Psoas muscle (tissue), 8 donors: ENCODE data around the gene TARBP1. TPM values are rescaled to one million over a fixed set of nuclear protein-coding genes. Genes with fewer than 3 reads are reported as not detected.

Experiments used
- ATAC-seq, 4 donors: fragments of 200-7000 bp; cut with Tn5 transposase; one replicate each; pipeline ENCODE4 v1.9.1; 2020; ENCODE audit warnings: moderate library complexity in 3 of 4, mild to moderate bottlenecking in 2 of 4
- DNase-seq, 2 donors: peaks; one replicate each; pipeline ENCODE4 v3.0.0-alpha.2; 2020
- H3K27ac ChIP-seq: fragments of 200-600 bp; one replicate; pipeline ENCODE4 v1.8.0; 2022
- H3K27me3 ChIP-seq, 3 donors: fragments of 200-600 bp in 1 of 3; one replicate each; pipeline versions ENCODE4 v1.6.1 to v1.8.0; 2013 to 2022; ENCODE audit warnings: low read length in 2 of 3, mild to moderate bottlenecking in 2 of 3, moderate library complexity in 1 of 3; ENCODE audit not compliant: insufficient read depth in 3 of 3
- H3K36me3 ChIP-seq, 2 donors: fragments of 200-600 bp in 1 of 2; one replicate each; pipeline versions ENCODE4 v1.6.1 to v1.8.0; 2013 to 2022; ENCODE audit warnings: low read depth in 1 of 2, mild to moderate bottlenecking in 1 of 2, moderate library complexity in 1 of 2; ENCODE audit not compliant: insufficient read depth in 1 of 2
- H3K4me1 ChIP-seq: fragments of 200-600 bp; one replicate; pipeline ENCODE4 v1.8.0; 2022
- H3K4me3 ChIP-seq: fragments of 200-600 bp; one replicate; pipeline ENCODE4 v1.8.0; 2022; ENCODE audit warnings: mild to moderate bottlenecking
- H3K9me3 ChIP-seq: fragments of 200-600 bp; one replicate; pipeline ENCODE4 v1.8.0; 2022
- CTCF ChIP-seq: fragments of 200-600 bp; IDR thresholded peaks from one replicate; pipeline ENCODE4 v1.8.0; 2022; ENCODE audit warnings: antibody characterized with exemption
- WGBS, 3 donors: extraction: QIAGEN DNeasy Blood & Tissue Kit; methylation state at CpG; one replicate each; pipeline versions ENCODE4 v1.1.6 to v1.1.7; 2013; 5-methylcytosine and 5-hydroxymethylcytosine counted together
- intact Hi-C, 2 donors: fragments of 100-400 bp; cut with DNase I; formaldehyde crosslinking; loops; one replicate each; pipeline versions ENCODE4 v1.11.0 to v1.14.2; 2022
- polyA plus RNA-seq, 3 donors: library from polyadenylated mRNA; stranded (reverse); fragments of 200-250 nt; gene quantifications; one replicate each; pipeline ENCODE4 v1.2.3, GENCODE V29; 2013
- total RNA-seq, 4 donors: library from RNA; stranded (reverse); fragmentation: NEBNext Ultra II Directional in 2 of 4; extraction: Animal tissue kit (Norgen Biotek cat#: 25700) in 2 of 4; gene quantifications; one replicate each; pipeline versions ENCODE4 v1.2.1 to v1.2.4, GENCODE V29; 2021 to 2023
- donor health status: healthy with polysubstance abuse.
- donor health status: DM: no; HTN: no; CAD: no; lungs with moderate emphysema.
- donor health status: Bipolar disorder and iron deficiency.
- donor health status: healthy.
- donor health status: DM: yes; HTN: yes; CAD: no.
- donor health status: DM: no; HTN: no; CAD: no.
- donor health status: DM: no; HTN: no; CAD: no.
- donor health status: DM: yes; HTN: yes; CAD: no.

TARBP1 gene
- total and polyA plus RNA-seq, 7 donors: 5.8 to 10.5 (median 8.5) TPM

DNA sequence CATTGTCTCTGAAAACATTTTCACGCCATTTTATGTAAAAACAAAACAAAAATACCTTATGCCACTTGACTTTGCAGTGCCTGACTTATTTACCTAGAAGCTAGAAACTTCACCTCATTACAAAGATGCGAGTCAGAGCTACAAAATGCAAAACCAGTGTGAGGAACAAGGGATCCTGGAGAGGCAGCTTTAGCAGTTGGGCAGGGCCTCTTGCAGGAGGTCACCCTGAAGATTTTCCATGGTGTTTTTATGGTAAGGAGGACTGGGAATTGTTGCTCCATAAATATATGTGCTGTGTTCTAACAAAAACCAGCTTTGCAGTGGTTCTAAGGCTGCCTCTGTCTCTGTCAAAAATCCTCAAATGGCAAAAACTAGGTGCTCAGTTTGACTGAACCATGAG lies 36.4 kb upstream of the TARBP1 start:
- no peaks in the 10 kb centered on the region for H3K36me3 ChIP-seq
- H3K9me3 ChIP-seq: no peaks in the 10 kb centered on the region
- peaks cover 39% of the 10 kb centered on the region for H3K4me1 ChIP-seq
- H3K4me3 ChIP-seq: no peak overlapping the region
- intact Hi-C loops: loop anchor here in 1 of 2 donors (5.0 kb wide), 1 partner anchor 482 kb away; no protein-coding TSS in a partner anchor
- no peak for TF ChIP-seq CTCF
- no peaks in the 10 kb centered on the region for H3K27me3 ChIP-seq
- H3K27ac ChIP-seq: peak overlapping the region; percentile 26
- no peak for DNase-seq
- ATAC-seq: no peak
- 79 to 85% (median 85%) methylated on average over 2 of the region's 2 CpGs for WGBS, 3 donors

DNA sequence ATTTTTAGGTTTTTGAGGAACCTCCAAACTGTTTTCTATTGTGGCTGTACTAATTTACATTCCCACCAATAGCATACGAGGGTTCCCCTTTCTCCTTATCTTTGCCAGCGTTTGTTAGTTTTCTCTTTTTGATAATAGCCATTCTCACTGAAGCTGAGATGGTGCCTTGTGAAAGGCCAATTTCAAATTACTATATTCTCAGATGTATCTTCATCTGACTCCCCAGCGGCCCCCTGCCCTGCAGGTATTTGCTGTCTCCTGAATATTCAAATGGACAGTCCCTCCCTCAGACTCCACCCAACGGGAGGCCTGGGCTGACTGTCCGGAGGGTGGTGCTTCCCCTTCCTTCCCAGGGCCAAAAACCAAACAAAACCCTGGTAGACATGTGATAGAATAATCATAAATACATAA lies 33.5 kb upstream of the TARBP1 start:
- H3K27ac ChIP-seq: no peak overlapping the region
- no peak for ATAC-seq
- intact Hi-C loops: no loop called here
- H3K4me3 ChIP-seq: no peak overlapping the region
- H3K36me3 ChIP-seq: no peaks in the 10 kb centered on the region
- peaks cover 20% of the 10 kb centered on the region for H3K4me1 ChIP-seq
- TF ChIP-seq CTCF: no peak
- no peaks in the 10 kb centered on the region for H3K9me3 ChIP-seq
- no peak for DNase-seq
- no peaks in the 10 kb centered on the region for H3K27me3 ChIP-seq
- 66 to 71% (median 70%) methylated on average over 5 of the region's 5 CpGs for WGBS, 3 donors

DNA sequence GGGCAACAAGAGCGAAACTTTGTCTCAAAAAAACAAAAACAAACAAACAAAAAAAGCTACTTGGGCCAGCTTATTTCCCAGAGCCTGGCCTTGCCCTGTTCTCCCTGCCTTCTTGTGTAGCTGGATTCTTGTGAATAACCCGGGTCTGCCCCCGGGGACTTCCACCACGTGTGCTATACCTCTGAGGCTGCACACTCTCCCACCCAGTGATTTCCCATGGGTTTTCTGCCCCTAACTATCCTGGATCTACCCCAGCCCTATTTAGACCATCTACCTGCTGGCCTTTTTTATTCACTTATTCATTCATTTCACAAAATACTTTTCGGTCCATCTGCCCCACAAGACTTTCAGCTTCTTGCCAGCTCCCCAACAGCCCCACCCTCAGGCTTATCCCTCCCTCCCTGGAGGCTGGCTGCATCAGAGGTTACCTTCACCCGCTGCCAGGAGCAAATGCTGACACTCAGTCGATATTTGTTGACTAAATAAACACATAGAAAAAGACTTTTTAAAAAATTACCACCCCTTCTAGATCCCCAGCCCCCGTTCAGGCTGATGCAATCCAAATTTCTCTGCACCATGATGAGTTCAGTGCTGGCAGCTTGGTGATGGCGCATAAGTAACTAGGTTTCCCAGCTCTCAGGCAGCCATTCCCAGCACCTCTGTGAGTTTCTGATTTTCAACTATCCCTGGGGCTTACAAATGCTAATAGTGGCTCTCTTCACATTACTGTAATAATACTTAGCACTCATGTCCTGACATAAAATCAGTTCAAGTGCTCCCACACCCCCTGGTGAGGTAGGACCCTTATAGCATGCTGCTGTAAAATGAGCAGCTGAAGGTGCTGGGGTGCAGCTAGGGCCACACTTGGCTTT lies 30.7 kb upstream of the TARBP1 start:
- no peak for TF ChIP-seq CTCF
- DNase-seq: no peak
- Histone ChIP-seq H3K4me1 (peaks cover 7% of the 10 kb centered on the region), H3K27me3 (no peaks in the 10 kb centered on the region), H3K36me3 (no peaks in the 10 kb centered on the region), H3K27ac (no peak overlapping the region), H3K9me3 (no peaks in the 10 kb centered on the region), H3K4me3 (no peak overlapping the region)
- intact Hi-C loops: no loop called here
- WGBS, 3 donors: 56 to 67% (median 58%) methylated on average over 9 of the region's 9 CpGs
- ATAC-seq: peak in 2 of 4 donors; percentile 29 to 46

GRCh38 chr1:234507626-234508387 lies 28.8 kb upstream of the TARBP1 start:
- Histone ChIP-seq H3K27me3 (no peaks in the 10 kb centered on the region), H3K9me3 (no peaks in the 10 kb centered on the region), H3K4me3 (no peak overlapping the region), H3K27ac (no peak overlapping the region), H3K4me1 (peaks cover 7% of the 10 kb centered on the region), H3K36me3 (no peaks in the 10 kb centered on the region)
- ATAC-seq (no peak), DNase-seq (no peak)
- intact Hi-C loops: no loop called here
- no peak for TF ChIP-seq CTCF
- WGBS, 3 donors: 92 to 93% (median 93%) methylated on average over 11 of the region's 11 CpGs
